Measurements from ENCODE around the gene PHGDH. TPM values are rescaled to one million over a fixed set of nuclear protein-coding genes. Genes with fewer than 3 reads are reported as not detected.

PHGDH gene
- total and polyA plus RNA-seq, 8 donors: 31.9 to 132 (median 107) TPM

DNA sequence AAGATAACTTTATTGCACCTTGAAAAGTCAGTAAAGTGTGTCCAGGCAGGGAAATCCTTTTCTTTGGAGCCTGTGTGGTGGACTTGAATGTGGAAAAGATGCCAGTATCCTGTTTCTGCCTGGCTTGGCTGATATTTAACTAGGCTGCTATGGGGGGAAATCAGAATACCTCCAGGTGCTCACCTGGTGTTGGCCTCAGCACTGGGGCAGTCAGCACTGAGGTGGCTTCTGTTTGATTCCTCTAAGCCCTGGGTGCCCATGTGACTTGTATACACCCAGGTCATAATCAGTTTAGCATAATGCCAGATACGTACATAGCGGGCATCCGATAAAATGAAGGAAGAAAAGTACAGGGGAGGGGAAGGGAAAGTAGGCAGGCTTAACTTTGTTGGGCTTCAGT is 7.2 kb downstream of the PHGDH start:
- TF ChIP-seq, protein P1, sequence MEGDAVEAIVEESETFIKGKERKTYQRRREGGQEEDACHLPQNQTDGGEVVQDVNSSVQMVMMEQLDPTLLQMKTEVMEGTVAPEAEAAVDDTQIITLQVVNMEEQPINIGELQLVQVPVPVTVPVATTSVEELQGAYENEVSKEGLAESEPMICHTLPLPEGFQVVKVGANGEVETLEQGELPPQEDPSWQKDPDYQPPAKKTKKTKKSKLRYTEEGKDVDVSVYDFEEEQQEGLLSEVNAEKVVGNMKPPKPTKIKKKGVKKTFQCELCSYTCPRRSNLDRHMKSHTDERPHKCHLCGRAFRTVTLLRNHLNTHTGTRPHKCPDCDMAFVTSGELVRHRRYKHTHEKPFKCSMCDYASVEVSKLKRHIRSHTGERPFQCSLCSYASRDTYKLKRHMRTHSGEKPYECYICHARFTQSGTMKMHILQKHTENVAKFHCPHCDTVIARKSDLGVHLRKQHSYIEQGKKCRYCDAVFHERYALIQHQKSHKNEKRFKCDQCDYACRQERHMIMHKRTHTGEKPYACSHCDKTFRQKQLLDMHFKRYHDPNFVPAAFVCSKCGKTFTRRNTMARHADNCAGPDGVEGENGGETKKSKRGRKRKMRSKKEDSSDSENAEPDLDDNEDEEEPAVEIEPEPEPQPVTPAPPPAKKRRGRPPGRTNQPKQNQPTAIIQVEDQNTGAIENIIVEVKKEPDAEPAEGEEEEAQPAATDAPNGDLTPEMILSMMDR (IDR thresholded peaks at IDR 0.05): no peak
- no peak for ATAC-seq
- peaks cover 0 to 18% of the 10 kb centered on the region in 2 donors for H3K36me3 ChIP-seq
- intact Hi-C loops (cut with DNase I): no loop called here
- H3K27me3 ChIP-seq: peaks cover 0 to 11% of the 10 kb centered on the region in 2 donors
- DNase-seq: no peak
- no peak overlapping the region for H3K4me3 ChIP-seq
- H3K4me1 ChIP-seq: no peaks in the 10 kb centered on the region
- no peak overlapping the region for H3K27ac ChIP-seq
- H3K9me3 ChIP-seq: no peaks in the 10 kb centered on the region

DNA sequence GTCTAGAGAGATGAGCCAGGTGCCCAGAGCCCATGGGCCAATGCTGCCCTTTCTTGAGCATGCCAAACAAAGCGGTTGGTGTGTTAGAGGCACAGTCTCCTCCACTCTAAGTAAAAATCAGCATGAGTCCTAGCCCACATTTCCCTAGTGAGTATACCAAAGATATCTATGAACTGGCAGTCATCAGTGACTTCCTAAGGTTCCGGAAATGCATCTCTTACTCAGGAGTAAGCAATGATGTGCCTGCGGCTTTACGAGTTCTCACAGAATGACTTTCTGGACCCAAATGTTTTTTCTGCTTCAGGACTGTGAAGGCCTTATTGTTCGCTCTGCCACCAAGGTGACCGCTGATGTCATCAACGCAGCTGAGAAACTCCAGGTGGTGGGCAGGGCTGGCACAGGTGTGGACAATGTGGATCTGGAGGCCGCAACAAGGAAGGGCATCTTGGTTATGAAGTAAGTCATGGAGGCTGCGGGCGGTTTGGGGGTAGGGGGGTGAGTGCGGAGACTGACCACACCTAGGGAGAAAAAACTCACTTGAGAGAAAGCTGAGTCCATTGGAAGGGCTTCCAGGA is 9.2 kb downstream of the PHGDH start:
- Histone ChIP-seq H3K36me3 (peaks cover 0 to 25% of the 10 kb centered on the region in 2 donors), H3K4me1 (no peaks in the 10 kb centered on the region), H3K9me3 (no peaks in the 10 kb centered on the region), H3K4me3 (no peak overlapping the region), H3K27ac (no peak overlapping the region), H3K27me3 (no peaks in the 10 kb centered on the region)
- DNase-seq: no peak
- no peak for ATAC-seq
- intact Hi-C loops (cut with DNase I): no loop called here
- TF ChIP-seq, protein P1 (IDR thresholded peaks at IDR 0.05): no peak

DNA sequence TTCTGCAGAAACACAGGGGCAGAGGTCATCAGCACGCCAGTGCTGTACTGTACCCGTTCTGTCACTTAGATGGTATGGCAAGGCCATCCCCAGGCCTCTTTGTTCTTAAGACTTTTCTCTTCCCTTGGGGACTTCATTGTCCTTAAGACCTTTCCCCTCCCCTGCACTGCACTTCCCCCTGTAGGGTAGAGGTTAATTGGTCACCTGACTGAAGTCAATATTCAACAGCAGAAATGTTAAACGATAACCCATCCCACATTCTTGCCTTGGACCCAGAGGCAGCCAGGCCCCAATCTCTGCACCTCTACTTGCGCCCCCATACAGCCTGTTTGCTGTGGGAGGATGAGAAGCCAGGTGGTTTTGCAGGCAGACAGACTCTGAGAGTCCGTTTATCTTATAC is 10.2 kb downstream of the PHGDH start:
- Histone ChIP-seq H3K4me3 (no peak overlapping the region), H3K9me3 (no peaks in the 10 kb centered on the region), H3K27ac (no peak overlapping the region), H3K36me3 (peaks cover 0 to 31% of the 10 kb centered on the region in 2 donors), H3K27me3 (no peaks in the 10 kb centered on the region), H3K4me1 (no peaks in the 10 kb centered on the region)
- TF ChIP-seq, protein P1 (IDR thresholded peaks at IDR 0.05): no peak
- intact Hi-C loops (cut with DNase I): no loop called here
- ATAC-seq (no peak), DNase-seq (no peak)

DNA sequence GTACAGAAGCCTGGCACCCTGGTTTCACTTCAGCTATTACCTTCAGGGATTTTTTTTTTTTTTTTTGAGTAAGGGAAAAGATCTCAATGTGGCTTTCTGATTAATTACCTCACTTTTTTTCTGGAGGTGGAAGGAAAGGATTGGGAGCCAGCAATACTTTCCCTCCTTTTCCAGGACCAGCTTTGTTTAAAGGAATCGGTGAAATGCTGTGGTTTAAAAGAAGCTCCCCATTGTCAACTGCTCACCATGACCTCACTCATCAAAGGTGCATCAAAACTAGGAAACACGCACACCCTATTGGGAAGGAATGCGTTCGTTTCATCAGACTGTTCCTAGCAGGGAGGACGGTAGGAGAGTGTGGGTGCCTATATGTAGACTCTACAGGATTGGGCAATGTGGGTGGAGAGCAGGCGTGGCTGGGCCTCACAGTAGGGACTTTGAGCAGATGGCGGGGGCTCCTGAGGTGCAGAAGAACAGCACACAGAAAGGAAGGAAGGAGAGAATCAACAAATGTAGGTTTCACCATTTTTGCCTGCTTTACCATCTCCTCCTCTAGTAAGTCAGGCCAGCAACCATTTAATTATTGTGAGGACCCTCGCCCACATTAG is 13.0 kb downstream of the PHGDH start:
- H3K4me3 ChIP-seq: no peak overlapping the region
- no peaks in the 10 kb centered on the region for H3K9me3 ChIP-seq
- H3K27me3 ChIP-seq: no peaks in the 10 kb centered on the region
- ATAC-seq: no peak
- DNase-seq: no peak
- H3K36me3 ChIP-seq: peaks cover 0 to 43% of the 10 kb centered on the region in 2 donors
- intact Hi-C loops (cut with DNase I): no loop called here
- TF ChIP-seq, protein P1 (IDR thresholded peaks at IDR 0.05): no peak
- H3K4me1 ChIP-seq: no peaks in the 10 kb centered on the region
- H3K27ac ChIP-seq: no peak overlapping the region

DNA sequence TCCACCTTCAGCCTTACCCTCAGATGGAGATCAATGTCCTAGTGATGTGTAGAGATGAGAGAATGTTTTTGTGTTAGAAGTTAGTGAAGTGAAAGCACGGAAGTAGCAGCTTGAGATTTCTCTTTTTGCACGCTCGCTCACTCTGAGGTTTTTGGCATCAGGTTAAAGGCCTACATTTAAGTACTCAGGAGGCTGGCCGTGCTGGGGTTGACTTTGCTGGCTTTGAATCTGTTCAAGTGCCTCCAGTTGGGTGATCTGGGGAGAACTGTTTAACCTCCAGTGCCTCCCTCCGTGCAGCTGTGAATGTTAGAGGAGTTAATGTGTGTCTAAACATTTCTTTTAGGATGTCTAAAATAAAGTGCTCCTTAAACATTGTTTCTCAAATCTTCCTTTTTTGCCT is 13.9 kb downstream of the PHGDH start:
- H3K4me1 ChIP-seq: no peaks in the 10 kb centered on the region
- TF ChIP-seq, protein P1 (IDR thresholded peaks at IDR 0.05): no peak
- DNase-seq (no peak), ATAC-seq (no peak)
- intact Hi-C loops (cut with DNase I): no loop called here
- no peaks in the 10 kb centered on the region for H3K9me3 ChIP-seq
- no peak overlapping the region for H3K27ac ChIP-seq
- H3K27me3 ChIP-seq: no peaks in the 10 kb centered on the region
- peaks cover 0 to 43% of the 10 kb centered on the region in 2 donors for H3K36me3 ChIP-seq
- H3K4me3 ChIP-seq: no peak overlapping the region
